Activated T-helper 1 cell treated with Interleukin-2 at 50 U/mL for 16 hours (primary cell): ENCODE results near the gene INHBE.
"Not testable (repeated sequence)": the region's sequence is repeated elsewhere in the genome, so short reads cannot be mapped to it uniquely, and the experiment has no call there.

ENCODE experiments used
- DNase-seq: peaks from one replicate; pipeline ENCODE4 v3.0.0-alpha.2; 2020; ENCODE audit warnings: low read depth

The INHBE gene

DNA sequence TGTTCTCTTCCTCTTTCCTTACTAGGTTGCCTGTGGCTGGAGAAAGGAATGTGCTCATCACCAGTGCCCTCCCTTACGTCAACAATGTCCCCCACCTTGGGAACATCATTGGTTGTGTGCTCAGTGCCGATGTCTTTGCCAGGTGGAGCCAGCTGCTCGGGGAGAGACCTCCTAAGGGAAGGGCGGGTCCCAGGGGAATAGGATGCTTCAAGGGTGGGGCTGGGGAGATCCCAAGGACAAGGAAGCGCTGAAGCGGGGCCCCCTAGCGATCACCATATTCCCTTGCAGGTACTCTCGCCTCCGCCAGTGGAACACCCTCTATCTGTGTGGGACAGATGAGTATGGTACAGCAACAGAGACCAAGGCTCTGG, 43.0 kb downstream of the INHBE start:
- no peak for DNase-seq

DNA sequence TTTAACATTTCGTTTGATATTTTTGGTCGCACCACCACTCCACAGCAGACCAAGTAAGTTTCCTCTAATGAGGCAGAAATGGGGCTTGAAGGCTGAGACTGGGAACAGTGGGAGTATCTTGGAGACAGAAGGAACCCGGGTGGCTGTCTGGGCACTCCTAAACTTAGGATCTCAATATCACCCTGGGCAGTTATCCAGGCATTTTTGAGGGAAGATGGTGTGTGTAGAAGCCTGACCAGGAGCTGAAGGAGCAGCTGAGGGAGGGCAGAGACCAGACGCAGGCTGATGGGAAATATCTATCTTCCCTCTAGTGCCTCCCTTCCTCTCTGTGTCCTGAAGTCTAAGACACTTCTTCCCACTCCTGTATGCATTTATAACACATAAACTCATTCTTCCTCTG, 43.5 kb downstream of the INHBE start:
- DNase-seq: no peak

DNA sequence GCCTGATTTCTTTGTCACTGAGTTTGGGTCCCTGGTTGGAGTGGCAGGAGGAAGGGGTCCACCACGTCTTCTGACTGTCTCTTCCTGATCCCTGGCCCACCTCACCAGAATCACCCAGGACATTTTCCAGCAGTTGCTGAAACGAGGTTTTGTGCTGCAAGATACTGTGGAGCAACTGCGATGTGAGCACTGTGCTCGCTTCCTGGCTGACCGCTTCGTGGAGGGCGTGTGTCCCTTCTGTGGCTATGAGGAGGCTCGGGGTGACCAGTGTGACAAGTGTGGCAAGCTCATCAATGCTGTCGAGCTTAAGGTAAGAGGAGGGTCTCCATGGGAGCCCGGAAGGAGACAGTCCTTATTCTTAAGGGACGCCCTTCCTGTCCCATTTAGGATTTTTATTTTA, 45.1 kb downstream of the INHBE start:
- no peak for DNase-seq

DNA sequence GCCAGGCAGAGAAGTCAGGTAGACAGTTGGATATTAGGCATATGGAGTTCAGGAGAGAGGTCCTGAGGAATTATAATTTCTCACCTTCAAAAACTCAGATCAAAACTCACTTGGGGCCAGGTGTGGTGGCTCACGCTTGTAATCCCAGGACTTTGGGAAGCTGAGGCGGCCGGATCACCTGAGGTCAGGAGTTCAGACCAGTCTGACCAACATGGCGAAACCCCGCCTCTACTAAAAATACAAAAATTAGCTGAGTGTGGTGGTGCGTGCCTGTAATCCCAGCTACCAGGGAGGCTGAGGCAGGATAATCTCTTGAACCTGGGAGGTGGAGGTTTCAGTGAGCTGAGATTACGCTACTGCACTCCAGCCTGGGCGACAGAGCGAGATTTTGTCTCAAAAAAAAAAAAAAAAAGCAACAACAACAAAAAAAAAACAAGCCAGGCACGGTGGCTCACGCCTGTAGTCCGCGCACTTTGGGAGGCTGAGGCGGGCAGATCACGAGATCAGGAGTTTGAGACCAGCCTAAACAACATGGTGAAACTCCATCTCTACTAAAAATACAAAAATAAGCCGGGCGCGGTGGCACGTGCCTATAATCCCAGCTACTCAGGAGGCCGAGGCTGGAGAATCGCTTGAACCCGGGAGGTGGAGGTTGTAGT, 47.3 kb downstream of the INHBE start:
- DNase-seq: not testable (repeated sequence)

DNA sequence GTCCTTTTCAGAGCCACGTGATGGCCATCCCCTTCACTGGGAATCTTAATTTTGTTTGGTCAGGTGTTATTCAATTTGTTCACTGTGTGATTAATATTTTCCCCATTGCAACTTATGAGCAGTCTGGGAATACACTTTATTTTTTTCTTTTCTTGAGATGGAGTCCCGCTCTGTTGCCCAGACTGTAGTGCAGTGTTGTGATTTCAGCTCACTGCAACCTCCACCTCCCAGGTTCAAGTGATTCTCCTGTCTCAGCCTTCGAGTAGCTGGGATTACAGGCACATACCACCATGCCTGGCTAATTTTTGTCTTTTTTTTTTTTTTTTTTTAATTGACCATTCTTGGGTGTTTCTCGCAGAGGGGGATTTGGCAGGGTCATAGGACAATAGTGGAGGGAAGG, 51.4 kb downstream of the INHBE start:
- DNase-seq: not testable (repeated sequence)
